HG03354 (cell line): Measurements from ENCODE around the gene COPZ1.
"Not testable (repeated sequence)": the region's sequence is repeated elsewhere in the genome, so short reads cannot be mapped to it uniquely, and the experiment has no call there.

Source experiments
- ATAC-seq: cut with Tn5 transposase; IDR thresholded peaks from one replicate; pipeline ENCODE4 v1.9.1; 2021; ENCODE audit warnings: mild to moderate bottlenecking; ENCODE audit not compliant: unreplicated experiment, poor library complexity, severe bottlenecking

COPZ1 gene

DNA sequence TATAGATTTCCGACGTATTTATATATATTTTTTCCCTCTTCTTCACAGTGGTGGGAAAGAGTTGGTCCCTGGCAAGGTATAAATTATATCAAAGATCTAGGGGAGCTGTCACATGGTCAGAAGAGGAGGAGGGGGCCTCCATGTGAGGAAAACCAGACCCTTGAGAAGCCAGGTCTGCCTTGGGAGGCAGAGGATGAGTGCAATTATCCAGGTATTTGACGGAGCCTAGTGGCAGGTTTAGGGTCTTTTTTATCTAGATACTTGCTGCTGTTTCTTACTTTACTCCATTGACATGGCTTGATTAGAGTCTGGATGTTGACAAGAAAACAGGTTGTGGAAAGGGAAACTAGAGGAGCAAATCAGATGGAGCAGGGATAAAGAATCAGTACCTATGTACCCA is 5.5 kb downstream of the COPZ1 start:
- ATAC-seq, result no peak

DNA sequence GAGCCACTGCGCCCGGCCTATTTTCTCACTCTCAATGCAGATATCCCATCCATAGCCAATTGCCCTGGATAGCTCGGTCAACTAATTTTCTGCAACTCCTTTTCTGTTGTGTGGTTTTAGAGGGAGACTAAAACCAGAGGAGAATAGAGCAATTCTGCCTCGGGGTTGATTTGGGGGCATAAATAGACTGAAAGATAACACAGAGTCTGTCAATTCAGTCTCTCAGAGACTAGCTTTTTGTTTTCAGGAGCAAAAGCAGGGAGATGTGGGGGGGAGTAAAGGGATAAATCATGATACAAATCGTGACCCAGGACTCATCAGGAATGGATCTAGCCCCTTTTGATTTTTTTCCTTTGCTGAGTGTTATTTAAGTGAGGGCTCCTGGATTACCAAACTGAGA is 6.5 kb downstream of the COPZ1 start:
- ATAC-seq, result no peak

DNA sequence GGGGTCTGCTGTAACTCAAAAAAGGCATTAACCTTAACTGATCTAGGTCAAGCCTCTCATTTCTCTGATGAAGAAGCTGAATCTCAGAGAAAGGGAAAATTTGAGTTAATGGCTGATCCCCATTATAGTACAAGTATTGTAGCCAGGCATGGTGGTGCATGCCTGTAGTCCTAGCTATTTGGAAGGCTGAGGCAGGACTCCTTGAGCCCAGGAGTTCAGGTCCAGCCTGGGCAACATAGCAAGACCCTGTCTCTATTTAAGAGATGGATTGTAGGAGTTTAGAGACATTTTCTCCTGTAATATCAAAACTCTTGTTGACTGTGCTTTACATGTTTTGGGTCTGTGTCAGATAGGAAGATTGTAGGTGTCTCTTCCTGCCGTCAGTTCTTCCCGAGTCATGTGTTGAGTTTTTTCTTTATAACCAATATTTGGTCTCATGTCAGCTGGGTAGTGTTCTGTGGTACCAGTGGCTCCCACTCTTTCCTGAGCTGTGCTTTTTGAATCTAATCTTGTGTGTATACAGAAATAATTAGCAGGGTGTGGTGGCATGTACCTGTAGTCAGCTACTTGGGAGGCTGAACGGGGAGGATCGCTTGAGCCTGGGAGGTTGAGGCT is 8.6 kb downstream of the COPZ1 start:
- ATAC-seq, result no peak

GRCh38 chr12:54337280-54337842 is 12.4 kb downstream of the COPZ1 start:
- no peak for ATAC-seq

GRCh38 chr12:54337854-54338650 is 13.1 kb downstream of the COPZ1 start:
- no peak for ATAC-seq

DNA sequence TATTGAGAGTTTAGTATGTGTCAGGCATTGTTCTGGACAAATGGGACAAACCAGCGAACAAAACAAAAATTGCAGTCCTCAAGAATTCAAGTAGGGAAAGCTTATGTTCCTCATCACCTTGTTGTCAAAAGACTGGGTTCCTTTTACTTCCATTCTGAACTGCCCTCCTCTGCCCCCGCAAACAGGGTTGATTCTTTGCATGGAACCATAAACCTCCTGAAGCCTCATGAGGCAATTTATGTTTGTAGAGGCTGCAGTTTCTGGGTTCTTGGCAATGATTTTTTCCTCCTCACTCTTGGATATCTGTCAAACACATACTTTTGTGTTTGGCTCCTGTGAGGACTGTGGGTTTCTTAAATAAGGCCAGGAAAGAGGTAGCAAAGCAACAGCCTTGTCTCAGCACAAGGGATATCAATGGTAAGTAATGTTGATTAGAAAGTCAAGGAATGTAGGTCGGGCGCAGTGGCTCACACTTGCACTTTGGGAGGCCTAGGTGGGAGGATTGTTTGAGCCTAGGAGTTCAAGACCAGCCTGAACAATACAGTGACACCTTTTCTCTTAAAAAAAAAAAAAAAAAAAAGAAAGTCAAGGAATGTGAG is 13.9 kb downstream of the COPZ1 start:
- no peak for ATAC-seq

DNA sequence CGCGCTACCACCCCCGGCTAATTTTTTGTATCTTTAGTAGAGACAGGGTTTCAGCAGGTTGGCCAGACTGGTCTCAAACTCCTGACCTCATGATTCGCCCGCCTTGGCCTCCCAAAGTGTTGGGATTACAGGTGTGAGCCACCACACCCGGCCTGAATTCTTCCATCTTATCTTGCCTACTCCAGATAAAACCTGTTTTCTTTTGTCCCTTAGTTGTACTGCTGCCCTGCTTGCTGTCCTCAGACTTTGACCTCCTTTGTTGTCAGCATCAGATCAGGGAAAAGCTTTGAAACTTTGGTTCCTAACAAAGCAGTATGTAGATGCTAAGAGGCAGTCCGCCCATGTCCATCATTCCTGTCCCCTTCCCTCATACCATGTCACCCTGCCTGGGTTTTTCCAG is 15.9 kb downstream of the COPZ1 start:
- no peak for ATAC-seq

- no peak for ATAC-seq
Observed at GRCh38 chr12:54341378-54342300, 16.7 kb downstream of the COPZ1 start.

DNA sequence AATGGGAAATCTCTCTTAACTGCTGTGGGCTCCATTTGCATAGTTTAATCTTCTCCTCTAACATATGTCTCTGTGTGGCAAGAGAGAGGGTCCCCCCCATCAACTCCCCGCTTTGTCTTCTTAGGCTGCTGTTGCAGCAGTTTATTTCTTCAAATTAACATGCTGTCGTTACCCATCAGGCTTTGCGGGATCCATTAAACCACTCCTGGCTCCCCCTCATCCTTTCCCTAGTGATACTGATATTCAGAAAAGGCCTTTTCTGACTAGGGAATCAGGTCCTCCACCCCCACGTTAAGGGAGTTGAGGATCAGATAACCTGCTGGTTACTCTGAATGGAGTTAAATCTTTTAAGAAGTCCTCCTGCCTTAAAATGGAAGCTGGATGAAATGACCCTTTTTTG is 24.1 kb downstream of the COPZ1 start:
- ATAC-seq, result no peak

- no peak for ATAC-seq
Observed at GRCh38 chr12:54349679-54350078, 24.7 kb downstream of the COPZ1 start.

- no peak for ATAC-seq
Observed at GRCh38 chr12:54350743-54351142, 25.8 kb downstream of the COPZ1 start.

GRCh38 chr12:54351341-54351740 is 26.4 kb downstream of the COPZ1 start:
- ATAC-seq, result no peak

DNA sequence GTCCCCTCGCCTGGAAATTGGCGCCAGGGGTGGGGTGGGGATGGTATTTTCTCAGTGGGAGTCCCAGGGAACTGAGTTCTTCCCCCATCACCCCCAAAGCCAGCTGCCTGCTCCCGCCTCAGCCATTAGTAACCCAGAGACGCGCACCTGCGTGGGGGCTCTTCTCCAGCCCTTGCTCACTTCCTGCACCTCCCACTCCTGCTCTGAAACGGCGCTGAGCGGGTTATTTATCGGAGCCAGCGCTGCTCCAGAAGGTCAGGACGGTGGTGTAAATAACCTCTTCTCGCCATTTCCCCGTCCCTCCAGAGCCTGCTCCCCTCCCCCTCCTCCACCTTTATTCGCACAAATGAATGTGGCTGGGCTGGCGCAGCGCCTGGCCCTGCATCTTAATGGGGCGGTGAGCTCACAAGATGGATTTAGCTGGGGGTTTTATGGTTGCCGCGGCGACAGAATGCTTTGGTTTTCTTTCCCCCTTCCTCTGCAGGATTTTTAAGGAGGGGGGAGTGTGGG is 27.1 kb downstream of the COPZ1 start:
- ATAC-seq, result no peak

GRCh38 chr12:54352891-54353874 is 28.3 kb downstream of the COPZ1 start:
- no peak for ATAC-seq

DNA sequence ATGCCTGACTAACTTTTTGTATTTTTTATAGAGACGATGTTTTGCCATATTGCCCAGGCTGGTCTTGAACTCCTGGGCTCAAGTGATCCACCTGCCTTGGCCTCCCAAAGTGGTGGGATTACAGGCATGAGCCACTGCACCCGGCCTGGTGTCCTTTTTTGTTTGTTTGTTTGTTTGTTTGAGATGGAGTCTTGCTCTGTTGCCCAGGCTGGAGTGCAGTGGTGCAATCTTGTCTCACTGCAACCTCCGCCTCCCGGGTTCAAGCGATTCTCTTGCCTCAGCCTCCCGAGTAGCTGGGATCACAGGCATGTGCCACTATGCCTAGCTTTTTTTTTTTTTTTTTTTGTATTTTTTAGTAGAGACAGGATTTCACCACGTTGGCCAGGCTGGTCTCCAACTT is 29.3 kb downstream of the COPZ1 start:
- not testable (repeated sequence) for ATAC-seq

DNA sequence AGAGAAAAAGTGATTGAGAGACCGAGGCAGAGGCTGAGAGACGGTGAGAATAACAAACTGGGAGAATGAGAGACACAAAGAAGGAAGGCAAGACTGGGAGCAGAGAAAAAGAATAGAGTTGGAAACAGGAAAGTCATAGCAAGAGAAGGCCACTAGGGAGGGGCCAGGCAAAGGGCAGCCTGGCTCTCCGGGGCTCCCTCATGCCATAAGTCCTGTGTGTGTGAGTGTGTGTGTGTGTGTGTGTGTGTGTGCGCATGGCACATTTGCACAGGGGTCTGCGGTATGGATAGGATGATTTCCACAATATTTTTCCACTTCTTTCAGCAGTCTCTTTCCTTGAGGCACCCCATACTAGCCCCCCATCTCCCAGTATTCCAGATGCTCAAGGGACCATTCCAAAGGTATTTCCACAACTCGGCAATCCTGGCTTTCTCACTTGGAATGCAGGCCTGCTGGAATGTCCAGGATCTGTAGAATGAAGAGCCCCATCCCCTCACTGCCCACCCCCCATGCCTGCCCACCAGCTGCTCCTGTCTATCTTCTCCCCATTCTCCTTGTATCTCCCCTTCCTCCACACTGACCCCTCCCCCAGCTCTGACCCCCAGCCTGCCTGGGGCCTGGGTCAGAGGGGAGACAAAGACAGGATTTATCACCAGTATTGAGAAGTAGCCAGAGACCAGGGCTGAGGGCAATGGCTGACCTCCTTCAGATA is 30.3 kb downstream of the COPZ1 start:
- no peak for ATAC-seq

GRCh38 chr12:54356228-54356627 is 31.3 kb downstream of the COPZ1 start:
- no peak for ATAC-seq

GRCh38 chr12:54356951-54357356 is 32.0 kb downstream of the COPZ1 start:
- ATAC-seq, result no peak
